Measurements from ENCODE around the gene TNNT1.

- TF ChIP-seq, protein P1, sequence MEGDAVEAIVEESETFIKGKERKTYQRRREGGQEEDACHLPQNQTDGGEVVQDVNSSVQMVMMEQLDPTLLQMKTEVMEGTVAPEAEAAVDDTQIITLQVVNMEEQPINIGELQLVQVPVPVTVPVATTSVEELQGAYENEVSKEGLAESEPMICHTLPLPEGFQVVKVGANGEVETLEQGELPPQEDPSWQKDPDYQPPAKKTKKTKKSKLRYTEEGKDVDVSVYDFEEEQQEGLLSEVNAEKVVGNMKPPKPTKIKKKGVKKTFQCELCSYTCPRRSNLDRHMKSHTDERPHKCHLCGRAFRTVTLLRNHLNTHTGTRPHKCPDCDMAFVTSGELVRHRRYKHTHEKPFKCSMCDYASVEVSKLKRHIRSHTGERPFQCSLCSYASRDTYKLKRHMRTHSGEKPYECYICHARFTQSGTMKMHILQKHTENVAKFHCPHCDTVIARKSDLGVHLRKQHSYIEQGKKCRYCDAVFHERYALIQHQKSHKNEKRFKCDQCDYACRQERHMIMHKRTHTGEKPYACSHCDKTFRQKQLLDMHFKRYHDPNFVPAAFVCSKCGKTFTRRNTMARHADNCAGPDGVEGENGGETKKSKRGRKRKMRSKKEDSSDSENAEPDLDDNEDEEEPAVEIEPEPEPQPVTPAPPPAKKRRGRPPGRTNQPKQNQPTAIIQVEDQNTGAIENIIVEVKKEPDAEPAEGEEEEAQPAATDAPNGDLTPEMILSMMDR (IDR thresholded peaks at IDR 0.05; ENCODE audit: low read depth, low read length): no peak
- no peak for TF ChIP-seq POLR2A (IDR thresholded peaks at IDR 0.05; ENCODE audit: extremely low read depth, insufficient read length)
- TF ChIP-seq MYC (IDR thresholded peaks at IDR 0.05; ENCODE audit: low read depth, low read length): no peak
- TF ChIP-seq MAX (IDR thresholded peaks at IDR 0.05; ENCODE audit: low read depth, low read length): no peak
Measured at GRCh38 chr19:55113570-55114039, 35.4 kb downstream of the TNNT1 start.

All from NB4 (cell line).